AG10803 (cell line): ENCODE results near the gene SULT1A1.

Experiments
- DNase-seq: peaks from one replicate; pipeline ENCODE4 v3.0.0; 2010; ENCODE audit warnings: low read depth
- H3K4me3 ChIP-seq: 2 replicates; pipeline ENCODE4 v1.5.1; 2011; ENCODE audit warnings: mild to moderate bottlenecking, low read length, control low read depth
- CTCF ChIP-seq: conservative IDR thresholded peaks from 2 replicates; pipeline ENCODE4 v1.5.1; 2011; ENCODE audit warnings: mild to moderate bottlenecking, low read length, control low read depth, inconsistent platforms

SULT1A1 gene

GRCh38 chr16:28555561-28555960 is 54.3 kb downstream of the SULT1A1 start:
- TF ChIP-seq CTCF, result no peak
- no peak overlapping the region for H3K4me3 ChIP-seq
- DNase-seq, result no peak
